AG04450 (cell line): Measurements from ENCODE around the gene TANC1. TPM values are rescaled to one million over a fixed set of nuclear protein-coding genes. Genes with fewer than 3 reads are reported as not detected.

Experiments used
- CTCF ChIA-PET: fragments of 300-600, 350-600 bp; formaldehyde crosslinking; extraction: SDS; loops from one replicate; lab custom pipeline; 2022; ENCODE audit warnings: antibody characterized with exemption, inconsistent platforms; lab: Charles Lee
- POLR2A ChIA-PET: fragments of 350-600 bp; formaldehyde crosslinking; extraction: SDS; loops from one replicate; lab custom pipeline; 2021; ENCODE audit warnings: antibody characterized with exemption, inconsistent platforms; lab: Yijun Ruan, JAX
- DNase-seq: peaks from one replicate; pipeline ENCODE4 v3.0.0-alpha.2; 2011; ENCODE audit warnings: low read depth, low spot score
- H3K27ac ChIP-seq: one replicate; pipeline ENCODE4 v1.5.1; 2012; ENCODE audit warnings: low read depth, low read length, control low read depth
- H3K27me3 ChIP-seq: one replicate; pipeline ENCODE4 v1.6.0; 2012; ENCODE audit warnings: low read length; ENCODE audit not compliant: control insufficient read depth, insufficient read depth
- H3K4me3 ChIP-seq: 2 replicates; pipeline ENCODE4 v1.5.1; 2011; ENCODE audit warnings: mild to moderate bottlenecking, low read depth, low read length, control low read depth
- H3K9me3 ChIP-seq: 2 replicates; pipeline ENCODE4 v1.5.1; 2012; ENCODE audit warnings: low read length; ENCODE audit not compliant: control insufficient read depth, insufficient read depth
- CTCF ChIP-seq: IDR thresholded peaks from 2 replicates; pipeline ENCODE4 v1.5.1; 2011; ENCODE audit warnings: low read depth, low read length, control low read depth, inconsistent platforms
- polyA plus RNA-seq: library from polyadenylated mRNA; depleted of rRNA; stranded (reverse); fragments of >200 nt; gene quantifications from 2 replicates; pipeline ENCODE4 v1.2.3, GENCODE V29; 2011

The TANC1 gene
- polyA plus RNA-seq, 1 experiment: 28.0 TPM

- no peak overlapping the region for H3K27ac ChIP-seq
These were observed 44.8 kb upstream of the TANC1 start for GRCh38 chr2:158923641-158924040.

GRCh38 chr2:158926478-158926948 lies 41.9 kb upstream of the TANC1 start:
- Histone ChIP-seq H3K9me3 (peaks cover 6% of the 10 kb centered on the region), H3K27me3 (no peaks in the 10 kb centered on the region), H3K27ac (no peak overlapping the region), H3K4me3 (no peak overlapping the region)
- ChIA-PET CTCF (interaction anchor here (0.6 to 0.7 kb wide), 3 partner anchors 84 to 1038 kb away, joined by 3 to 4 read pairs (median 4); no protein-coding TSS in a partner anchor), POLR2A (interaction anchor here (0.6 kb wide), 2 partner anchors 41 to 794 kb away, joined by 3 read pairs; no protein-coding TSS in a partner anchor)
- no peak for DNase-seq
- TF ChIP-seq CTCF: no peak

More at GRCh38 chr2:158923641-158924040, 44.8 kb upstream of the TANC1 start:
- Histone ChIP-seq H3K4me3 (no peak overlapping the region), H3K9me3 (no peaks in the 10 kb centered on the region; the same call in 1 of the 2 replicates), H3K27me3 (no peaks in the 10 kb centered on the region)
- DNase-seq: no peak
- CTCF ChIA-PET: interaction anchor here (1.0 kb wide), 1 partner anchor 196 kb away, joined by 4 read pairs; no protein-coding TSS in a partner anchor
- POLR2A ChIA-PET: no interaction called here
- no peak for TF ChIP-seq CTCF

- H3K4me3 ChIP-seq: no peak overlapping the region
- ChIA-PET CTCF (no interaction called here), POLR2A (no interaction called here)
- no peak overlapping the region for H3K27ac ChIP-seq
- no peaks in the 10 kb centered on the region for H3K27me3 ChIP-seq
- no peak for DNase-seq
- peaks cover 6% of the 10 kb centered on the region; the same call in 1 of the 2 replicates for H3K9me3 ChIP-seq
- TF ChIP-seq CTCF: no peak
These were observed 39.9 kb upstream of the TANC1 start for GRCh38 chr2:158928515-158928914.

GRCh38 chr2:158928965-158929364 lies 39.5 kb upstream of the TANC1 start:
- CTCF ChIA-PET: interaction anchor here (1.1 kb wide), 1 partner anchor 26 kb away, joined by 3 read pairs; no protein-coding TSS in a partner anchor
- H3K4me3 ChIP-seq: no peak overlapping the region

More at GRCh38 chr2:158928965-158929364, 39.5 kb upstream of the TANC1 start:
- TF ChIP-seq CTCF: no peak
- peaks cover 6% of the 10 kb centered on the region; the same call in 1 of the 2 replicates for H3K9me3 ChIP-seq
- no peaks in the 10 kb centered on the region for H3K27me3 ChIP-seq
- no peak for DNase-seq
- POLR2A ChIA-PET: no interaction called here
- no peak overlapping the region for H3K27ac ChIP-seq
